Urinary bladder (tissue), 4 donors: ENCODE results near the gene PPARA. TPM values are rescaled to one million over a fixed set of nuclear protein-coding genes. Genes with fewer than 3 reads are reported as not detected.

Experiments used
- DNase-seq: peaks from one replicate; pipeline ENCODE4 v3.0.0-alpha.2; 2015; ENCODE audit errors: extremely low spot score
- H3K27ac ChIP-seq: one replicate; pipeline ENCODE4 v1.5.1; 2013; ENCODE audit warnings: low read depth, mild to moderate bottlenecking, moderate library complexity
- H3K36me3 ChIP-seq: one replicate; pipeline ENCODE4 v1.6.1; 2013; ENCODE audit warnings: mild to moderate bottlenecking, moderate library complexity; ENCODE audit not compliant: insufficient read depth
- H3K4me1 ChIP-seq: one replicate; pipeline ENCODE4 v1.6.1; 2013; ENCODE audit warnings: mild to moderate bottlenecking, moderate library complexity; ENCODE audit not compliant: insufficient read depth
- H3K4me3 ChIP-seq: one replicate; pipeline ENCODE4 v1.5.1; 2013; ENCODE audit warnings: low read depth, low read length
- WGBS: extraction: QIAGEN DNeasy Blood & Tissue Kit; methylation state at CpG from one replicate; pipeline ENCODE4 v1.1.7; 2013; 5-methylcytosine and 5-hydroxymethylcytosine counted together
- polyA plus RNA-seq: library from polyadenylated mRNA; stranded (reverse); fragments of 200-250 nt; gene quantifications from one replicate; pipeline ENCODE4 v1.2.3, GENCODE V29; 2013
- total RNA-seq: library from RNA; depleted of rRNA; stranded (reverse); fragments of >200 nt; gene quantifications from one replicate; pipeline ENCODE4 v1.2.3, GENCODE V29; 2014
- donor health status: healthy with polysubstance abuse.
- donor health status: healthy.

Gene PPARA
- total and polyA plus RNA-seq, 2 donors: 12.5 to 22.8 TPM

DNA sequence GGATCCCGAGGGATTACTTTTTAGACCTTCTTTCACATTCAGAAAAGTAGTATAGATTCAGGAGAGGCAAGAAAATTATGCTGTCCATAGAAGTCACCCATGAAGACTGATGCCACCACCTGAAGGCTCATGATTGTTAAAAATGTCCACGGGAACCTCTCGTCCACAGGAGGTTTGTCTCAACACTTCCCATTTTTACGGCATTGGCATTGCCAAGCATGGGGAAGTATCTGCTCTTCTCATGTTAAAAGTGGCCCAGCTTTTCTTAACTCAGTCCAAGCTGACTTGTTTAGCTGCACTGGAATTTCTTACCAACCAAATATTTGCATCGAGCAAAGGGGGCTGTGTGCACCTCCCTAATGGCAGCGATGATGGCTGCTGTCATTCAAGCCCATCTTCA is 90.2 kb downstream of the PPARA start:
- DNase-seq: no peak
- H3K27ac ChIP-seq: no peak overlapping the region
- H3K4me3 ChIP-seq: no peak overlapping the region
- peaks cover 3% of the 10 kb centered on the region for H3K36me3 ChIP-seq
- no peaks in the 10 kb centered on the region for H3K4me1 ChIP-seq
- WGBS: 90% methylated on average over 6 of the region's 6 CpGs

- H3K4me1 ChIP-seq: no peaks in the 10 kb centered on the region
- DNase-seq: no peak
- H3K27ac ChIP-seq: no peak overlapping the region
- 88% methylated on average over 7 of the region's 7 CpGs for WGBS
- H3K4me3 ChIP-seq: no peak overlapping the region
- peaks cover 3% of the 10 kb centered on the region for H3K36me3 ChIP-seq
Observed at GRCh38 chr22:46240907-46241306, 90.6 kb downstream of the PPARA start.

DNA sequence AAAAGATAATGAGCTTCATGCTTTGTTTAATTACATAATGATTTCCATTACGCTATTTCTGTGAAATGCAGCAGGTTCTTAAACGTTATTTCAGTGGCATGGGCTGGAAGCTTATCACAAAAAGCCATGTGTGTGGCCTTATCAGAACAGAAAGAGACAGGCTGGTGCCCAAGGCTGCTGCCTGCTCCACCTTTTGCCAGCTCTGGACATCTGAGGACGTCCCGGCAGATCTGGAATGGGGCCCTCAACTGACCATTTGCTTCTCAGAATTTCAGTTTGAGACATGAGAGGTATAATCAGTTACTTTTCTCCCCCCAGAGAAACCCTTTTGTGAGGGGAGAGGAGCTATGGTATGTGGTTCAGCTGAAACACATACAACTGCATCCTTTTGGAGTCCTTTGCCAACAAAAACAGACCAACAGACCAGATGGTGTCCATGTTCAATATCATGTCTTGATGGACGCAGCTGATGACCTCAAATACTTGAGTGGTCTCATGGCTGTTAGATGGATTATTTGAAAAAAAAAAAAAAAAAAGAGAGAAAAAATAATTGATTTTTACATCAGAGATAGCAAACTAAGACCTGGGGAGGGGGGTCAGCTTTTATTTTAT is 91.2 kb downstream of the PPARA start:
- no peak overlapping the region for H3K27ac ChIP-seq
- WGBS: 74% methylated on average over 5 of the region's 5 CpGs
- no peak overlapping the region for H3K4me3 ChIP-seq
- H3K36me3 ChIP-seq: peaks cover 3% of the 10 kb centered on the region
- DNase-seq: no peak
- no peaks in the 10 kb centered on the region for H3K4me1 ChIP-seq

DNA sequence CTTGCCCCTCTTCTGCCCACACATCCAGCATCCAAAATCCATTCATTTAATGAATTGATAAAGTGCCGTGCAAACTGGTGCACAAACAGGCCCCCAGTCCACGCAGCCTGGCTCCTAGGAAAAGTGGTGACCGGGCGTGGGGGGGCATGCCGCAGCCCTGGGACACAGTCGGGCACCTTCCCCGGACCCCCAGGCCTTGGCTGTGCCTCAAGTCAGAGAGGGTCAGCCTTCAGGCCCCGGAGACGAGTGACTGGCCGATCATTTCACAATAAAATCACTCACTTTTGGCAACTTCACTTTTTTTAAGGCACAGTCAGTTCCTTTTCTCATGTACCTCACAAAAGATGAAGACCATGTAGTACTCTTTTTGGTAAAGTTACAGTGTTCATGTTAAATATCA is 91.8 kb downstream of the PPARA start:
- Histone ChIP-seq H3K36me3 (peaks cover 3% of the 10 kb centered on the region), H3K4me1 (no peaks in the 10 kb centered on the region), H3K27ac (no peak overlapping the region), H3K4me3 (no peak overlapping the region)
- no peak for DNase-seq
- WGBS: 93% methylated on average over 10 of the region's 10 CpGs

DNA sequence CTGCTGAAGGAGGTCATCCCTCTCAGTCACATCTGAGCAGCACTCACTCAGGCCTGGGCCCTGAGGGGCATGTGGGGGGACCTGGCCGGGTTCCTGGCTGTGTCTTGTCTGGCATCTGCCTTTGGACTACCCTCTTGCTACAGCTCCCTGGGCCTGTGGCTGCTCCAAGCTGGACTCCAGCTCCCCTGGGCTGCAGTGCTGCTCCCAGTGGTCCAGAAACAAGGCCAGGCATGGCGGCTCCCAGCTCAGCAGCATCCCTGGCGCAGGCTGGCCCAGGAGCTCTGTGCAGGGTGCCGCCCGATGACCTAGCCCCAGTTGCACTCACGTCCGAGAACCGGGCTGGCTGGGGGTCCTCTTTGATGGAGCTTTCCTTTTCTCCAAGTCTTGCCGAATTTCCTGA is 94.4 kb downstream of the PPARA start:
- no peak overlapping the region for H3K4me3 ChIP-seq
- H3K4me1 ChIP-seq: no peaks in the 10 kb centered on the region
- DNase-seq: no peak
- WGBS: 92% methylated on average over 9 of the region's 9 CpGs
- H3K36me3 ChIP-seq: peaks cover 3% of the 10 kb centered on the region
- H3K27ac ChIP-seq: no peak overlapping the region

DNA sequence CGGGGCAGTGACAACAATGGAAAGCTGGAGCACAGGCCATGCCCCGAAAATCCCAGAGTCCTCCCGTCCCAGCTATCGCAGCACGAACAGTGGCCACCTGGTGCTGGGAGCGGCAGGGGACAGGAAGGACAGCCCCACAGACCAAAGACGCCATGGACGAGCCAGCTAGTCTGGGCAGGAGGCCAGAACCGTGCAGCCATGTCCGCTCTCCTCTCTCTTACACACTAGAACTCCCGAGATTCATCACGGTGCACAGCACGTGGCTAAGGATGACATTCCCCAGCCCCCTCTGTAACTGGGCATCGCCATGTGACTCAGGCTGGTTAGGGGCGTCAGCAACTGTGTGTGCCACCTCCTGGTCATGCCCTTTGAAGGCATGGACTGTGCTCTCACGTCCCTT is 95.2 kb downstream of the PPARA start:
- no peaks in the 10 kb centered on the region for H3K4me1 ChIP-seq
- whole genome bisulfite sequencing: 39% methylated on average over 16 of the region's 16 CpGs
- no peak overlapping the region for H3K4me3 ChIP-seq
- no peak overlapping the region for H3K27ac ChIP-seq
- DNase-seq: no peak
- peaks cover 3% of the 10 kb centered on the region for H3K36me3 ChIP-seq

GRCh38 chr22:46246178-46246577 is 95.9 kb downstream of the PPARA start:
- WGBS: 94% methylated on average over 10 of the region's 10 CpGs
- Histone ChIP-seq H3K4me1 (no peaks in the 10 kb centered on the region), H3K27ac (no peak overlapping the region), H3K36me3 (peaks cover 3% of the 10 kb centered on the region), H3K4me3 (no peak overlapping the region)
- no peak for DNase-seq

- Histone ChIP-seq H3K4me3 (no peak overlapping the region), H3K36me3 (peaks cover 3% of the 10 kb centered on the region), H3K4me1 (no peaks in the 10 kb centered on the region), H3K27ac (no peak overlapping the region)
- DNase-seq: no peak
- WGBS: 90% methylated on average over 2 of the region's 2 CpGs
Observed at GRCh38 chr22:46247443-46247975, 97.2 kb downstream of the PPARA start.

DNA sequence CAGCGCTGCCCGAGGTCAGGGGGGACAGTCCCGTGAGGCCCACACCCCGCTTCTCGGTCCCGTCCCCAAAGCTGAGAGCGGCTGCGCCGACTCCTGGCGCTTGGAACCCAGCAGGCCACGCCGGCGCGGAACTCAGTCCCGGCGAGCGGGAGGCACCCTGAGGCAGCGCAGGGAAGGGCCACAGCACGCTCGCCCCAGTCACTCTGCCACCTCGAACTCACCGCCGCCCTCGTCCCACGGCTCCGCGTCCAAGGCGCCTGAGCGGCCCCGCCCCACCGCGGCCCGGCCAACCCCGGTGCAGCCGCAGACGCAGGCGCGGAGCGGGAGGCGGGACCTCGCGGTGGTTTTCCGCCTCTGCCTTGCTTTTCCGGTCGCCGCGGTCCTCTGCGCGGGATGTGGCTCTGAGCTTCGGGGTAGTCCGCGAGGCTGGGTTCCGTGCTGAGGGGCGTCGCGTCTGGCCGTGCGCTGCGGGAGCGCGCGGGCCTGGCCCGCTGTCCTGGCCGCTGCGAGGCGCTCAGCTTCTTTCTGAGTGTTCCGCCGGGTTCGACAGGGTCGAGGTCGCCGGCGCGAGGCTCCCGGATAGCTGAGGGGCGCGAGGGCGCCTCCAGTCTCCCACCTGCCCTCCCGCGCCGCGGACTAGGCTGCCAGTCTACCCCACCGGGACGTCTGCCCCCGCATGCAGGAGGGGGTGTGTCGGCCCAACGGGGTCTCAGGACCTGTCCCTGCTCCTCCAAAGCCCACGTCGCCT is 99.9 kb downstream of the PPARA start, which contains the start of gene CDPF1:
Gene CDPF1, minus strand, starts transcription at position 259 of the 748 bp plus-strand sequence. CDS start 2,009 bp downstream, outside the sequence.
- peak; percentile 14 for DNase-seq
- Histone ChIP-seq H3K4me1 (no peaks in the 10 kb centered on the region), H3K4me3 (peak within 1 kb of the TSS; percentile 74), H3K27ac (peak within 1 kb of the TSS; percentile 89), H3K36me3 (no peaks in the 10 kb centered on the region)
- WGBS: under 1% methylated on average over 89 of the region's 89 CpGs

DNA sequence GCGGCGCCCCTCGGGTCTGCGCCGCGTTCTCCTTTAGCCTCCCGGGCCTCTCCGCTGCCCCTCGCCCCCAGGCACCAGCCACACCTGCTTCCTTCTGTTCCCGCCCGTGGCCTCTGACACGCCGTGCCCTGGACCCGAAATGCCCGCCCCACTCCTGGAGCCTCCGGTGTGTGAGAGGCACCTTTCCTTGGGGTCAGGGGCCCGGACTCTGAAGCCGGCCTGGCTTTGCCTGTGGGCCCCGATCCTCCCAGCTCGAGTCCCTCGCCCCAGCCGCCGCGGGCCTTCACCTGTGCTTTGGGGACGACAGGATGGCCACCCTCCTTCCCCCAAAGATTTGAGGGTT is 100.4 kb downstream of the PPARA start:
- H3K36me3 ChIP-seq: no peaks in the 10 kb centered on the region
- no peak for DNase-seq
- peak overlapping the region; percentile 46 for H3K27ac ChIP-seq
- H3K4me1 ChIP-seq: no peaks in the 10 kb centered on the region
- peak overlapping the region; percentile 74 for H3K4me3 ChIP-seq
- 4% methylated on average over 25 of the region's 25 CpGs for WGBS

GRCh38 chr22:46251266-46251665 is 100.9 kb downstream of the PPARA start:
- Histone ChIP-seq H3K27ac (no peak overlapping the region), H3K4me1 (no peaks in the 10 kb centered on the region), H3K4me3 (no peak overlapping the region), H3K36me3 (no peaks in the 10 kb centered on the region)
- no peak for DNase-seq
- WGBS: 62% methylated on average over 7 of the region's 7 CpGs

GRCh38 chr22:46251816-46252380 is 101.6 kb downstream of the PPARA start:
- WGBS: 87% methylated on average over 9 of the region's 9 CpGs
- Histone ChIP-seq H3K36me3 (no peaks in the 10 kb centered on the region), H3K4me1 (no peaks in the 10 kb centered on the region), H3K4me3 (no peak overlapping the region), H3K27ac (no peak overlapping the region)
- DNase-seq: no peak

DNA sequence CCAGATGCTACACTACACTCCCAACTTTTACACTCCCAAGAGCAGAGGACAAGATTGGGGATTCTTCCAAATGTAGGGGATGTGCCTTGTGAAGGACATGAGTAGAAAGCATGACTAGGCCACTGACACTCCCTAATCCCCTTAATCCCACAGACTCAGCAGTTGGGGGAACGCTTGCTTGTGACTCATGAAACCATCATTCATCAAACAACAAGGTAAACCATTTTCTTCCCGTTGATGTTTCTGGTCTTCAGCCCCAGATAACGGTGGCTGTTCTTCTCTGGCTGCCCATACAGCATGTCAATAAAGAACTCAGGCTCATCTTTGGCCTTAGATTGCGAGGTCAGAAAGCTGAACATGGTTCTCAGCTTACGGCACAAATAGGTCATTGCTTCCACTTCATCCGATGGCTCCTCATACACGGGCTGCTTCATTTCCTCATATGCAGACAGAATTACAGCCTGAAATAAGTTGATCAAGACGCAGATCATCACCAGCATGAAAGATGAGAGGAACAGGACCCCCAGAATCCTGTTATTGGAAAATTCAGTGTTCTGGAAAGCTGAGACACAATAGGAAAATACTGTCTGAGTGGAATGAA is 106.1 kb downstream of the PPARA start:
- DNase-seq: no peak
- Histone ChIP-seq H3K36me3 (no peaks in the 10 kb centered on the region), H3K27ac (no peak overlapping the region), H3K4me1 (no peaks in the 10 kb centered on the region), H3K4me3 (no peak overlapping the region)
- 56% methylated on average over 8 of the region's 8 CpGs for WGBS

DNA sequence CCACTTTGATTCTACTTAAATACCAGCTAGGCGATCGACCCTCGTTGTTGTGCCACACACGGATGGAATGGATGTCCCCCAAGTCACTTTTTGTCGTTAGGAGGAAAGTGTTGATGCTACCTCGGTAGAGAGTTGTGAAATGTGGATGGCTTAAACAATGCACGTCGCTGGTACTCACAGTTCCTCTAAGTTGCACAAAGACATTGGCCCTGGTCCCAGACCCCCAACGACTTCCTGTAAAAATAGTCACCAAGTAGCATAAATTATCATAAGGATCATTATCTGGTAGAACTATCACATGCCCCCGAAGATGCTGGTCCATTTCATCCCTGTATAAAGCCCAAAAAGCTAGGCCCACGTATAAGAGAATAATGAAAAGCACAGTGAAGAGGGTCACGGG is 109.0 kb downstream of the PPARA start:
- no peak for DNase-seq
- H3K4me1 ChIP-seq: no peaks in the 10 kb centered on the region
- no peak overlapping the region for H3K4me3 ChIP-seq
- WGBS: 74% methylated on average over 12 of the region's 12 CpGs
- no peak overlapping the region for H3K27ac ChIP-seq
- H3K36me3 ChIP-seq: no peaks in the 10 kb centered on the region
